G401.6 (cell line): ENCODE results near the gene COL5A1.

ENCODE experiments used
- FAIRE-seq: peaks from 2 replicates; lab custom pipeline; 2012; peaks lifted over from hg19 to GRCh38; lab: Jason Lieb, UNC

The COL5A1 gene

DNA sequence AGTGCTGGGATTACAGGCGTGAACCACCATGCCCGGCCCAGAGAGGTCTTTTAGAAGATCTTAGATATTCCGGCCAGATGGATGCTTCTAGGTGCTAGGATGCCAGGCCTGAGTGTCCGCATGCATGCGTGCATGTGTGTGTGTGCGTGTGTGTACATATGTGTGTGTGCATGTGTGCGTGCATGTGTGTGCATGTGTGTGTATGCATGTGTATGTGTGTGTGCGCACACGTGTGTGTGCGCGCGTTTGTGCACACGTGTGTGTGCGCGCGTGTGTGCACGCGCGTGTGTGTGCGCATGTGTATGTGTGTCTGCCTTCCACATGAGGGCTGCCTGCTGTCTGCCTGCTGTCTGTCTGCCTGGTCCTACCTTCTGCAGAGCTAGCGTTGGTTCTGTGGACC, 151.0 kb downstream of the COL5A1 start:
- FAIRE-seq, result no peak

DNA sequence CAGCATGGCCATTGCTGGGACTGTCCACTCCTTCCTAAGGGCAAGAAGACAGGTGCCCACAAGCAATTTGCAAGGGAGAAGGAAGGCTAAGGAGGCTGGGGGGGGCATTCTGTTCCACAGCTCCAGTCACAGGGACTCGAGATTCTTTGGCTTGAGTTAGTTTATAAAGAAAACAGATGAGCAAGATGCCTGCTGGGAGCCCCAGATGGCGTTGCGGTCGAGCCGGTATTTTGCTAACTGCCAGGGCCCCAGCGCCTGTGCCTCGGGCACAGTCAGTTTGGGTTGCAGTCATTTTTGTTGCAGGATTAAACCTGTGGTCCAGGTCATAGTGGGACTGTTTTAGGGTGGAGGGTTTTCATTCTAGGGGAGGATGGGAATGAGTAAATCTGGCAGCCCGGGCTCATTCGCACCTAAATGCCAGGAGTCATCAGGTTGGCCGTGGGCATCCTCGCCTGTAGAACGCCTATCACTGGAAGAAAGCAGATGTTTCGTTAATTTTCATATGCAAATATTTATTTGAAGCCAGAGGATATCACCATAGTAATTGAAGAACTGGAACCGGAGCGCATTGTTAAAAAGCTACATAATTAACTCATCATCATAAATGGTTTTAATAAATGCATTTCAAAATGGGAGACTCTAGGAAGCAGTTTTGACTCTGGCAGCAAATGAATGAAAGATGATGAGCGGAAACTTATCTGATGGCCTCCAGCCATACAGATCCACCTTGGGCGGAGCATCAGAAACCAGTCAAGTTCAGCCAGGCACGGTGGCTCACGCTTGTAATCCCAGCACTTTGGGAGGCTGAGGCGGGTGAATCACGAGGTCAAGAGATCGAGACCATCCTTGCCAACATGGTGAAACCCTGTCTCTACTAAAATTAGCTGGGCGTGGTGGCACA, 151.9 kb downstream of the COL5A1 start:
- FAIRE-seq, result no peak

DNA sequence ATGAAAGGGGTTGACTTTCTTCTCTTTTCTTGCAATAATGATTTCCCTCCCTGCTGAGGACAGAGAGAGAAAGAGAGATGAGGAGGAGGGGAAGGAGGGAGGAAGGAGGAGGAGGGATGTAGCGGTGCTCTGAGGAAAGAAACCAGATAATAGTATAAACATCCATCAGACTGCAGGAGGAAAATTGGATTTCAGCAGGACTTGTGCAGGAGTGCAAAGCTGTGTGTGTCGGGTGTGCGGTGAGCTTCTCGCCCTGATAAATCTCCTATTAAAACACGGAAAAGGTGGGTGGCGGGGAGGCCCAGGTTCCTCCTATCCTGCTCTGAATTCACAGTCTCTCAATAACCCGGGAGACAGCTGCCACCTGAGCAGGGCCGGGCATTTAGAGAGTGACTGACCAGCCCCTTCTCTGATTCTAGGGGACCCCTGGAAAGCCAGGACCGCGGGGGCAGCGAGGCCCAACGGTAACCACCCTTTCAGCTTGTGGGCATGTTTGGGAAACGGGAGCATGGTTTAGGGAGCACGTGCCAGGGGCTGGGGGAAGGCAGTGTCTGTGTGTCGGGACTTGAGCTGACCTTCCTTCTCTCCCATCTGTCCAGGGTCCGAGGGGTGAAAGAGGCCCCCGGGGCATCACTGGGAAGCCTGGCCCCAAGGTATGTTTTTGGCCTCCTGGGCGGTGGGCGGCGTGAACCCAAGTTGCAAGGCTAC, 153.2 kb downstream of the COL5A1 start:
- FAIRE-seq, result no peak

DNA sequence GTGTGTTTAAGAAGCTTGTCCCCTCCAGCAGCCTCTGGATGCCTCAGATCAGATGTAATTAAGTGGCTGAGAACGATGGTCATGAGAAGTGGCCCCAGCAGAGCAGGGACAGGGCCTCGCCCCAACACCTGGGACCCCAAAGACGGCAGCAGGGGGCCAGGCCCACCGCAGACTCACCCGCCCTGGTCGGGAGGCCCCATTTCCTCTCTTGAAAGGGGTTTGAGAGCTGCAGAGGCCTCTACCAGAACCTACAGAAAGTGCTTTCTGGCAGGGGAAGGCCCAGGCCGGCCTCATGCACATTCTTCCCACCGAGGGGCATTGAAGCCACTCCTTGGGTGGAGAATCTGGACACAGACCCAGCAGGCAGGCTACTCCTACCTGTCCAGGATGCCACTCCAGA, 153.8 kb downstream of the COL5A1 start:
- FAIRE-seq, result no peak

DNA sequence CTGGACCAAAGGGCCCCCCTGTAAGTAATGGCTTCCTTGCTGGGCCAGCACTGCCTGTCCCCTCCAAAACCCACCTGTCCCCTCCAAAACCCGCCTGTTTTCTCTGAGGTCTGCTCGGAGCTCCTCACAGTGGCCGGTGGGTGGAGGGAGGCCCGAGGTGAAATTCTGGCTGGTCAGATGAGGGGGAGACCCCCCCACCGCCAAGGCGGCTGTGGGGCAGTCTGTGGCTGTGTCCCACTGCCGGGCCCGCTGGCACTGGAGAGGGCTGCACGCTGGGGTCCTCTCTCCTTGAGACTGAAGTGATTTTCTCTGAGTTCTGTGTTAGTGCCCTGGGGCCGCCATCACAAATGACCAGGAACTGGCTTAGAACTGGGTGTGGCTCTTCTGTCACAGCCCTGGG, 155.3 kb downstream of the COL5A1 start:
- FAIRE-seq, result no peak

DNA sequence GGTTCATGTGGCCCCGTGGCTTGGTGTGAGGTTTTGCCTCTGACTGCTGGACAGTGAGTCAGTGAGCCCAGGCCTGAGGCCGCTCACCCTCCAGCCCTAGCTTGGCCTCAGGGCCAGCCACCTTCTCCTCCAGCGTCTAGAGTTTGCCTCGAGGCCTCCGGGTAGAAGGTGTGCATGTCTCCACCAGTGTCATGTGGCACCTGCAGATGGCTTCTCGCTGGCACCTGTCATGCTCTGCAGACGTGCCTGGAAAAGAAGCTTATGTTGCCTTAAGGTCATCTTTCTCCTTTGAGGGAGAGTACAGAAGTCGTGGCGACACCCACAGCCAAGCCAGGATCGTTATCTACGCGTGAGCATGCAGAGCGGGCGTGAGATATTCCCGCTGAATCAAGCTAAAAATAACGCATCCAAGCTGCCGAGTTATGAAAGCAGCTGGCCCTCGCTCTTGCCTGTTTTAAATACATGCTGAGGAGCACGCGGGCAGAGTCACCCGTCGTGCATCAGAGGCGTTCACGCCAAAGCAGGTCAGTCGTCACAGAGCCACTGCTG, 159.3 kb downstream of the COL5A1 start:
- no peak for FAIRE-seq

DNA sequence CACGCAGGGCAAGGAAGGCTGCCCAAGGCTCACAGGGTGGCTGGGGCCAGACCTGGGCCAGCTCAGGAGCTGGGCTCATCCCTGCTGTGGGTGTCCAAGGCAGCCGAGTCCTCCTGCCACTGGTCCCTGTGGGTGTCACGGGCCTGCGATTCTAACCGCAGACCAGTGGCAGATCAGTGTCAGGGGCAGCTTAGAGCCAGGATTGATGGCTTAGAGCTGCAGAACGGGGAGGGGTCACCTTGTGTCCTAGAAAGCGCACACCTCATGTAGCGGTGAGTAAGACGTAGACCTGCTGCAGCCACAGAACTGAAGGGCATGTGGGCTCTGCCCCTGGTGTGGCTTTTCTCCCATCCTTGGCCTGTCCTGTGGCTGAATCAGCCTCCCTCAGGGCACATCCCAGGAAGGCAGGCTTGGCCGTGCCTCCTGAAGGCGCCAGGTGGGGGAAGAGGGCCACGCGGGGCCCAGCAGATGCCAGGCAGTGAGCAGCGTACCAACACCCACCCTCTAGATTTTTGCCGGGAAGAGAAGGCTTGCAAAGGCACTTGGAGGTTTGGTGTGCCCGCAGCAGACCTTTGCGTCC, 160.7 kb downstream of the COL5A1 start:
- no peak for FAIRE-seq

DNA sequence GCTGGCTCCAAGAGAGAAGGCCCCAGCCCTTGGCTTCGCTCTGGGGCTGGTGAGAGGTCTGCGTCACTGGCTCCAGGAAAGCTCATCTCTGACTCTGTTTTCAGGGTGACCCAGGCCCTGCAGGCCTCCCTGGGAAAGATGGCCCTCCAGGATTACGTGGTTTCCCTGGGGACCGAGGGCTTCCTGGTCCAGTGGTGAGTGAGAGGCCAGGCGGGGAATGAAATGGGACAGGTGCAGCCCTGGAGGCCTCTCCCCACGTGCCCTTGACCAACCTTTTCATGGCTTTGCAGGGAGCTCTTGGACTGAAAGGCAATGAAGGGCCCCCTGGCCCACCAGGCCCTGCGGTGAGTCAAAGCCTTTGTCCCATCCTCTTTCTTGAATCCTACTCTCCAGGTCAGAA, 163.3 kb downstream of the COL5A1 start:
- FAIRE-seq, result no peak

DNA sequence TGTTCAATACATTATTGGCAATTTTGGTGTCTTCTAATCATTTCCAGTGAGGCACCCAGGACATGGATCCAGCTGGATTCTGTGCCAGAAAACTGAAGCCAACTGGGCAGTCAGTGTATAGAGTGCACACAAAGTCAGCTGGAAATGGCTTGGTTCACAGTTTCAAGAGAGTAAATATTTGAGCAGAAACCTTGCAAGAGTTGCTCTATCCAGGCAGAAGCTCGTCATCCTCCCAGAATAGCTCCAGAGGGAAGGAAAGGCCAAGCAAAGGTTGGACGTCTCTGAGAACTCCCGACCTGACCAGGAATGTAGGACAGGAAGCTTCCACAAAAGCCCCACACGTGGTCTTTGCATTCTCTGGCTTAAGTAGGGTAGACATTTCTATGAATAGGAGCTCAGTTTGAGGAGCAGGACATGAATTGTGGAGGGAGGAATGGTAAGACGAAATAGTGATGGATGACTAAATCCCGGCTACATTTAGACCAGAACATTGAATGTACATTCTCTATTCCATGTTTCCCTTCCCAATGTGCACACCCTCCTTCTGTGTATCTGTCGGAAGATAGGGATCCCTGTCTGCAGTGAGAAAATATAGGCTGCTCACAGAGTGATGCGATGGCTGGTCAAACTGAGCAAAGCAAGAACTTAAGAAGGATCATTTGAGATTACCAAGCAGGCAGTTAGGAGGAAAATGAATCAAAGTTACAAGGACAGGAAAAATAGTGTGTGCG, 166.3 kb downstream of the COL5A1 start:
- FAIRE-seq, result no peak

DNA sequence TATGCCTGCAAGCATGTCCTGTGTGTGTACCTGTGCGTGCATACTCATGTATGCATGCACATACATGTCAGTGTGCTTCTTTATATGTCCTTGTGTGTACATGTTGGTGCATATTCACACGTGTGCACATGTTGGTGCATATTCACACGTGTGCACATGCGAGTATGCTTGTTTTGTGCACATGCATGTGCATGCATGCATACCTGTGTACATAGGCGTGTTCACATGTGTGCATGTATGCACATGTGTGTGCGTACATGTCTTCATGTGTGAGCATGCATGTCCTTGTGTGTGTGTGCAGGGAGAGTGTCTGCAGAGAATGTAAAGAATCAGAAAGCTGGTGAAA, 166.8 kb downstream of the COL5A1 start:
- no peak for FAIRE-seq

DNA sequence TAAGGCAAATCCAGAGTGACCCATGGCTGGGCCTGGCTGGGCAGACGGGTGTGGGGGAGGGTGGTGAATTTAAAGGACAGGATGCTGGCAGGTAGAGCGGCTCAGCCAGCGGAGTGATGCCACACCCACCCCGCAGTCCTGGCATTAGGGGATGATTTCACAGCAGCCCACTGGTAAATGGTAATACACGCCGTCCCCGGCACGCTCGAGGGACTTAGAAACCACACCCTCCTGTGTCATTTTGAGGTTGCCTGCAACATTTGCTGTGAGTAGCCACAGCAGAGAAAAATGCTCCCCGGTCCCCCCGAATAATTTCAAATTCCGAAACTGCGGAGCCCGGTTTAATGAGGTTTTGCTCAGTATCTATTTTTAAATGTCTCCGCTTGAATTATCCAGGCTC, 167.7 kb downstream of the COL5A1 start:
- FAIRE-seq, result no peak

DNA sequence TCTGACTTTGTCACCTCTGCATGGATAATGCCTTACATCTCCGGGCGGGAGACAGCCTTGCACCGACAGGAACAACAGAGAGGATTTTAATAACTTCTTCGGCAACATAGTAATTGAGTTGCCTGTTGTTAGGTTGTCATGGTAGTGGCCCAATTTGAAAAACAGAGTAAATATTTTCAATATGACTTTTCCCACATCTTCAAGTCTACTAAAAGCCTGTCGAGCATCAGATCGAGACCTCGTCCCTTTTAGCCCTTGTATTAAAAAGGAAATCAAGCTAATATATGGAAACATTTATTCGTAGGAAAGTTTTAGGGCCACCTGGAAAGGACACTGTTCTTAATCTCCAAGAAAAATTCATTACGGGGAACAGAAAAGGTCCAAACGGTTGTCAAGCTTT, 168.2 kb downstream of the COL5A1 start:
- FAIRE-seq, result no peak

DNA sequence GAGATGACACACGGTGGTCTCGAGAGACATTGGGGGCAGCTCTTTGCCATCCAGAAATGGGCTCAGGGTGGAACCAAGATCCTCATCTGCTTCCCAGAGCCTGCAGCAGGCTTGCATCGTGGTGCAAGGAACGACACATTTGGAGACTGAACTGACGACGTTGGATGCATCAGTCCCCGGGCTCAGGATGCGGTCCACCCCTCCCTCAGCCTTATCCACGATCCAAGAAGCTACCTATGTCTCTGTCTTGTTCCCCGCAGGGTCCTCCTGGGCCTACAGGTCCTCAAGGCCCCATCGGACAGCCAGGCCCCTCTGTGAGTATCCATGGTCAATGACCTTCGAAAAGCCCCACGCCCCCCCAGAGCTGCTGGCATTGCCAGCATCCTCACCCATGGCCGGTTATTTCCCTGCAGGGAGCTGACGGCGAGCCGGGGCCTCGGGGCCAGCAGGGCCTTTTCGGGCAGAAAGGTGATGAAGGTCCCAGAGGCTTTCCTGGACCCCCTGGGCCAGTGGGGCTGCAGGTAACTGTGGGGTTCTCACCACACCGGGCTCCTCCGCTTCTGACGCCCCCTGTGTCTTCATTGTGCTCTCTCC, 169.6 kb downstream of the COL5A1 start:
- no peak for FAIRE-seq

DNA sequence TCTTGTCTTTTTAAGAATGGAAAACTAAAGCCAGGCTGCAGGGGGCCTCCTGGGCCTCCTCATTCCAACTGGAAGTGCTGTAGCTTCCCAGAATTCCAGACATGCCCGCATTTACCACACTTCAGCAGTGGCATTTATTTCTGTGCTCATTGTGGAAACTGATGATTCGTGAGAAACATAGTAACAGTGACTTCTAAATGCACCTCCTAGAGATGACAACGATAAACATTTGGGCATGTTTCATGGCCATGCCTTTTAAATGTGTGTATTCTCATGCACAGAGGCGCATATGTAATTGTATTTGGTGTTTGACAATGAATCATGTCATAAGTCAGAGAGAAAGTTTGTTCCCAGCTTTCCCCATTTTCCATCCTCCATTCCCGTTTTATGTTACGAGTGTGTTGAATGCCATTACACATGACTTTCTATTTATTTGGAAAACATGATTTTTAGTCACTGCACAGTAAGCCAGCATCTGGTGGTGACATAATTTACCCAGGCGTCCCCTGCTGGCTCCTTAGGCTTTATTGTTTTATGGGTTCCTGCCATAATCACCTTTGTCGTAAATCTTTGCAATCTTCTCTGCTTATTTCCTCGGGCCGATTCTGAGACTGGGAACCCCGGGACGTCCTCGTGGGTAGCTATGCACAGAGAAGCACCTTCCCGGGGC, 170.2 kb downstream of the COL5A1 start:
- no peak for FAIRE-seq

DNA sequence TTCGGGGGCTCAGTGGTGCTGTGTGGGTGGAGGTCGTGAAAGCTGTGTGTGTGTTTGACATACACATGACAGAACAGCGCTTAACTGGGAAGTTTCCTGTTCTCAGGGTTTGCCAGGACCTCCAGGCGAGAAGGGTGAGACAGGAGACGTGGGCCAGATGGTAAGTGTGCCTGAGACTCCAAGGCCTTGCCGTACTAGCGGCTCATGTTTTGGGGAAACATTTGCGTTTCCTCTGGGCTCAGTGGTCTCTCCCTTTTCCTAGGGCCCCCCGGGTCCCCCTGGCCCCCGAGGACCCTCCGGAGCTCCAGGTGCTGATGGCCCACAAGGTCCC, 170.7 kb downstream of the COL5A1 start:
- no peak for FAIRE-seq

DNA sequence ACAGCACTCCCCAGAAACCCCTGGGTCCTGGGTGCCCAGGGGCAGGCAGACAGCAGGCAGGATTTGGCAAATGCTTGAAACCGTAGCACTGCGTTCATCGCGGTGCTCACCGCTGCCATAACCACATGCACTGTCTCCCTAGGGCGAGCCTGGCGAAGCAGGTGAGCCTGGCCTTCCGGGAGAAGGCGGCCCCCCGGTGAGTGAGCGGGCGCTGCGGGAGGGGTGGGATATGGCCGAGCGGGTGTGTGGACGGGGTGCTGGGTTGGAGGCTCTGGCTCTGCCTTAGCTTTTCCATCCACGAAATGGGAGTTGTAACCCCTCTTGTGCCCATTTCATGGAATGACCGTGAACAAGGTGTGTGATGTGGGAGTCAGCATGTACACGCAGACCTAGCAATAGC, 172.2 kb downstream of the COL5A1 start:
- FAIRE-seq, result no peak

DNA sequence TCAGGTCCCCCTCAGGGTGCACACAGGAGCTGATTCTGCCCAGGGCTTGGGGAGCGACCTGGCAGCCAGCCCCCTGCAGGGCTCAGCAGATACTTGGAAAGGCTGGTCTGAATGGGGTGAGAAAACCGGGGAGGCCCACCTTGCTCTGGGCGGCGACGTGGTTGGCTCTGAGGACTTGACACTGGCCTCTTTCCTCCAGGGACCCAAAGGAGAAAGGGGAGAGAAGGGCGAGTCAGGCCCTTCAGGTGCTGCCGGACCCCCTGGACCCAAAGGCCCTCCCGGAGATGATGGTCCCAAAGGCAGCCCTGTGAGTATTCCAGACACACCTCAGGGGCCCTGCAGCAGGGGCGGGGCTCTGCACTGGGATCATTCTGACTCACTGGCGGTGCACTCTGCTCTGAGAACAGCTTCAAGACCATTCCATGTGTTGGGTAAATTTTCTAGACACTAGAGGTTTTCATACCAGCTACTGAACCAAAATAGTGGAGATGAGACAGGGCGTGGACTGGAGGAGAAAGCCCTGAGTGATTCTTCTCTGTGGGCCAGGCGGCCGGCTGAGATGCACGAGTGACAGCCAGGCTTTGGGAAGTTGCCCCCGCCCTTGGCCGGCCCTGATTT, 173.1 kb downstream of the COL5A1 start:
- FAIRE-seq, result no peak

DNA sequence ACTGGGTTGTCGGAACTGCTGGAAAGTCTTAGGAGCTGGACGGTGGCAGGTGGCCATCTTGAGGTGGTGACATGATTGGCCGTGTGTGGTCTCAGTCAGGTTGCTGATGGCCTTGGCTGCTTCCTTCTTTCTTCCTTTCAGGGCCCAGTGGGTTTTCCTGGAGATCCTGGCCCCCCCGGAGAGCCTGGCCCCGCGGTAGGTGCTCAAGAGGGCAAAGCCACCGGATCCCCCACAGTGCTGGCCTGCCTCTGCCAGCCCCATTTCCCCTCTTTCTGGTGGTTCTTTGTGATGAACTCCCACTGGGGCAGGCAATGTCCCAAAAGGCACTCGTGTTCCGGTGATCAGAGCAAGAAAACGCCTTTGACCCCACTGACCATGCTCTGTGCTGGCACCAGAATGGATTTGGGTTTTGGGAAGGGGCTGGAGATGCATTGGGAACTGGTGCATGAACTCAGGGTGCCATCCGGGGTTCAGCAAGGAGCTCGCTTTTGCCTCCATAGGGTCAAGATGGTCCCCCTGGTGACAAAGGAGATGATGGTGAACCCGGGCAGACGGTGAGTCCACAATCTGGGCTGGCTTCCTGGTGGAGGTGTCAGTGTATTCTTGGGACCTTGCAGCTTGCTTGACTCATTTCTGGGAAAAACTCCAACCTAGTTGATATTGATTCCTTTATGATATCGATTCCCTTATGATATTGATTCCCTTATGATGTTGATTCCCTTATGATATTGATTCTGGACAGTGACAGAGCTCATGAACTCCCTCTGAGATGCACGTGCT, 174.0 kb downstream of the COL5A1 start:
- FAIRE-seq, result no peak

DNA sequence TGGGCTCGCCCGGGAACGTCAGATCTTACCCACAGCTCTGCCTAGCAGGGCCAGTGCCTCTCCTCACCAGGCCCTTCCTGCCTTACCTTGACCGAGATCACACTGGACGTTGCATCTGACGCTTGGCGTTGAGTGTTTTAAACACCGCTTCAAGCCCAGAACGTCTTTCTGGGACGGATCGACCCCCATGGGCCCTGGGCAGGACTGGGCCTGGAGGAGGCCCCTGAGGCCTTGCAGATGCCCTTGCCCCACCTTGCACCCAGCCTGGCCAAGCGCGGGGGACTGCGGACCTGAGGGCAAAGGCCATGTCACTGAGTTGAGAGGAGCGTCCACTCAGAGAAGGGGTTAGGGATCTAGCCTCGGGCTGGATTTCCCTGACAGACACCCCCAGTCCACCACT, 174.7 kb downstream of the COL5A1 start:
- FAIRE-seq, result no peak

DNA sequence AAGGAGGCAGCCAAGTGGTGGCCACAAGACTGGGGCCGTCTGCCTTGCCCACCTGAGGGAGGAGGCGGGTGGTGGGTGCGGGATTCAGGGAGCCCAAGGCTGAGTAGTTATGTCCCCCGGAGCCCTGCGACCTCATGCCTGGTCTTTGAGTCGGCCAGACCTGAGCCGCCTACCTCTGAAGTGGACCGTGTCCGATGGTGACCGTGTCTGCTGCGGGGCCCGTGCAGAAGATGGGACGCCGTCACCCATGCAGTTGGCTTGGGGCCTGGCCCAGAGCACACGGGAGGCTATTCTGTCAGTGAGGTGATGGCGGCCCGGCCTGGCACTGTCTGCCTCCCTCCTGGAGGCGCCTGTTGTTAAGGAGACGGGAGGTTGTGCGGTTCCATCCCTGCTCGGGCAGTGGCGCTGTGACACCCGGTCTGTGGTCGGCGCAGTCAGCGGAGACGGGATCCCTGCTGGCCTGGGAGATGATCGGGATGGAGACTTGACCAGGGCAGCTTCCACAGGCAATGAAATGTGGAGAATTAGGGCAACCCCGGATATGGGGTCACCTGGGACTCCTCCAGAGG, 176.5 kb downstream of the COL5A1 start:
- no peak for FAIRE-seq
